Kidney (tissue), 14 donors: ENCODE data around the gene TSPAN11. TPM values are rescaled to one million over a fixed set of nuclear protein-coding genes. Genes with fewer than 3 reads are reported as not detected.

Experiments used
- DNase-seq, 5 donors: peaks; one replicate each; pipeline ENCODE4 v3.0.0-alpha.2; 2013 to 2020
- FAIRE-seq: peaks from 2 replicates; lab custom pipeline; 2012; peaks lifted over from hg19 to GRCh38; lab: Jason Lieb, UNC
- H3K27ac ChIP-seq, 2 donors: one replicate each; pipeline ENCODE4 v1.7.0; 2013; ENCODE audit warnings: low read depth in 2 of 2, low read length in 2 of 2, inconsistent platforms in 1 of 2
- H3K27me3 ChIP-seq: one replicate; pipeline ENCODE4 v1.7.1; 2013; ENCODE audit warnings: low read length, inconsistent platforms; ENCODE audit not compliant: control insufficient read depth, insufficient read depth
- H3K36me3 ChIP-seq, 3 donors: one replicate each; pipeline versions ENCODE4 v1.7.0 to v1.7.1; 2013; ENCODE audit warnings: low read length in 3 of 3, control low read depth in 1 of 3, inconsistent platforms in 1 of 3; ENCODE audit not compliant: insufficient read depth in 3 of 3, control insufficient read depth in 2 of 3
- H3K4me1 ChIP-seq, 3 donors: one replicate each; pipeline versions ENCODE4 v1.7.0 to v1.7.1; 2013; ENCODE audit warnings: low read length in 3 of 3, inconsistent platforms in 1 of 3, low read depth in 1 of 3; ENCODE audit not compliant: control insufficient read depth in 2 of 3, insufficient read depth in 2 of 3
- H3K4me3 ChIP-seq, 3 donors: one replicate each; pipeline versions ENCODE4 v1.7.0 to v1.8.1; 2013; ENCODE audit warnings: low read length in 3 of 3, control low read depth in 1 of 3, inconsistent platforms in 1 of 3
- H3K9ac ChIP-seq, 3 donors: one replicate each; pipeline versions ENCODE4 v1.7.0 to v1.7.1; 2013; ENCODE audit warnings: low read length in 3 of 3, control low read depth in 1 of 3, inconsistent platforms in 1 of 3
- H3K9me3 ChIP-seq, 3 donors: one replicate each; pipeline versions ENCODE4 v1.7.0 to v1.7.1; 2013; ENCODE audit warnings: low read length in 3 of 3, control low read depth in 1 of 3, inconsistent platforms in 1 of 3; ENCODE audit not compliant: control insufficient read depth in 2 of 3, insufficient read depth in 1 of 3
- intact Hi-C: fragments of 100-400 bp; cut with DNase I; formaldehyde crosslinking; loops from one replicate; pipeline ENCODE4 v1.11.1; 2022
- polyA plus RNA-seq: library from polyadenylated mRNA; stranded (reverse); fragments of 350-450 nt; fragmentation: Illumina TruSeq; extraction: RNeasy Lipid Tissue Mini Kit (QIAGEN cat#74804); gene quantifications from one replicate; pipeline ENCODE4 v1.2.3, GENCODE V29; 2014; ENCODE audit warnings: low read depth, low replicate concordance; ENCODE audit not compliant: insufficient read depth
- total RNA-seq: library from RNA; stranded (reverse); fragmentation: NEBNext Ultra II Directional; extraction: Animal tissue kit (Norgen Biotek cat#: 25700); gene quantifications from one replicate; pipeline ENCODE4 v1.2.1, GENCODE V29; 2021
- TF ChIP-seq, protein P1 (sequence below): IDR thresholded peaks from 3 replicates; pipeline ENCODE4 v1.5.1; 2012; ENCODE audit warnings: mild to moderate bottlenecking, moderate library complexity, borderline replicate concordance; ENCODE audit not compliant: insufficient read depth; ENCODE audit errors: extremely low read depth
- donor health status: control.
- donor health status: control.
- donor health status: control.
- donor health status: control.
- donor health status: control.
- donor health status: DM: yes; HTN: yes; CAD: no.
- donor health status: Normal renal cell carcinoma (clear cell type).

TSPAN11 gene
- total and polyA plus RNA-seq, 2 donors from 2014 or later: 1.3 to 7.5 TPM

DNA sequence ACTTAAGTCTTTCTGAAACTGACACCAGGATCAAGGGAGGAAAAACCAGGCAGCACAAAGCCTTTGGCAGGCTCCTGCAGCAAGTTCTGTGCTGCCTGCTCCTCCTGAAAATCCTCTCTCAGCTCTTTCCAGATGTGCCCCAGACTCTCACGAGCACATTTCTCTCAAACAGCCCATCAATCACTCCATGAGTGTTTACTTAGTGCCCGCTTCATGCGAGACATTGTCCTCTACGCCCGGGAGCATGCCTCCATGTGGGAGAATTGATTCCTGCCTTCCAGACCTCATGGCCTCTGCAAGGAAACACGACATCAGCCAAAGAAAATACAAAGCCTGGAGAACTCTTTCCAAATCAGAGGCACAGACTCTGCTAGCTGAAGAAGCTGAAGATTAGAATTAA lies 46.5 kb upstream of the TSPAN11 start:
- intact Hi-C loops: no loop called here
- DNase-seq (peak in 4 of 5 donors; percentile 57 to 76 (median 71)), FAIRE-seq (no peak)
- Histone ChIP-seq H3K36me3 (no peaks in the 10 kb centered on the region), H3K4me1 (no peaks in the 10 kb centered on the region), H3K9ac (no peak overlapping the region), H3K4me3 (no peak overlapping the region), H3K27ac (no peak overlapping the region), H3K27me3 (no peaks in the 10 kb centered on the region), H3K9me3 (no peaks in the 10 kb centered on the region)
- TF ChIP-seq, protein P1, sequence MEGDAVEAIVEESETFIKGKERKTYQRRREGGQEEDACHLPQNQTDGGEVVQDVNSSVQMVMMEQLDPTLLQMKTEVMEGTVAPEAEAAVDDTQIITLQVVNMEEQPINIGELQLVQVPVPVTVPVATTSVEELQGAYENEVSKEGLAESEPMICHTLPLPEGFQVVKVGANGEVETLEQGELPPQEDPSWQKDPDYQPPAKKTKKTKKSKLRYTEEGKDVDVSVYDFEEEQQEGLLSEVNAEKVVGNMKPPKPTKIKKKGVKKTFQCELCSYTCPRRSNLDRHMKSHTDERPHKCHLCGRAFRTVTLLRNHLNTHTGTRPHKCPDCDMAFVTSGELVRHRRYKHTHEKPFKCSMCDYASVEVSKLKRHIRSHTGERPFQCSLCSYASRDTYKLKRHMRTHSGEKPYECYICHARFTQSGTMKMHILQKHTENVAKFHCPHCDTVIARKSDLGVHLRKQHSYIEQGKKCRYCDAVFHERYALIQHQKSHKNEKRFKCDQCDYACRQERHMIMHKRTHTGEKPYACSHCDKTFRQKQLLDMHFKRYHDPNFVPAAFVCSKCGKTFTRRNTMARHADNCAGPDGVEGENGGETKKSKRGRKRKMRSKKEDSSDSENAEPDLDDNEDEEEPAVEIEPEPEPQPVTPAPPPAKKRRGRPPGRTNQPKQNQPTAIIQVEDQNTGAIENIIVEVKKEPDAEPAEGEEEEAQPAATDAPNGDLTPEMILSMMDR: no peak

DNA sequence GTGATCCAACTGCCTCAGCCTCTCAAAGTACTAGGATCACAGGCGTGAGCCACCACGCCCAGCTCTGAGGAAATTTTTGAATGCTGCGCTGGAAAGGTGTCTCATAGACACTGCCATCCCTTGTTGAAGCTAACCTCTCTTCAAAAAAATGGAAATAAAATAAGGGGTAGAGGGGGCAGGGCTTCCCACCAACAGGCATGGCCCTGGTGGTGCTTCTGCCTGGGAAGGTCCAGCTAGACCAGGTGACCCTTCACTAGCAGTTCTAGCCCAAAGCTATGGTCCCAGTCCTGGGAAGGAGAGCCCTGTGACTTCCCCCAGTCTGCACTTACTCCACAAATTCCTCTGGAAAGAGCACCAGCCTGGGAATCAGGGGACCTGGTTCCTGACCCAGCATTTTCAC lies 45.7 kb upstream of the TSPAN11 start:
- H3K27ac ChIP-seq: no peak overlapping the region
- no peak overlapping the region for H3K9ac ChIP-seq
- H3K4me3 ChIP-seq: no peak overlapping the region
- TF ChIP-seq, protein P1: no peak
- H3K27me3 ChIP-seq: no peaks in the 10 kb centered on the region
- intact Hi-C loops: no loop called here
- no peaks in the 10 kb centered on the region for H3K36me3 ChIP-seq
- H3K9me3 ChIP-seq: no peaks in the 10 kb centered on the region
- no peak for FAIRE-seq
- DNase-seq: no peak
- no peaks in the 10 kb centered on the region for H3K4me1 ChIP-seq

DNA sequence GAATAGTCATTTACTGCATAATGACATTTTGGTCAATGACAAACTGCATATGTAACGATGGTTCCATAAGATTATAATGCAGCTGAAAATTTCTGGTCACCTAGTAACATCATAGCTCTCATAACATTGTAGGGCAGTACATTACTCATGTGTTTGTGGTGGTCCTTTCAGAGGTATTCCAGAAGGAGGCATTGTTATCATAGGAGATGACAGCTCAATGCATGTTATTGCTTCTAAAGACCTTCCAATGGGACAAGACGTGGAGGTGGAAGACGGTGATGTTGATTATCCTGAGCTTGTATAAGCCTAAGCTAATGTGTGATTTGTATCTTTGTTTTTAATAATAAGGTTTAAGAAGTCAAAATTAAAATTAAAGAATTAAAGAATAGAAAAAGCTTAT lies 43.8 kb upstream of the TSPAN11 start:
- DNase-seq (no peak), FAIRE-seq (no peak)
- TF ChIP-seq, protein P1: peak; percentile 3

DNA sequence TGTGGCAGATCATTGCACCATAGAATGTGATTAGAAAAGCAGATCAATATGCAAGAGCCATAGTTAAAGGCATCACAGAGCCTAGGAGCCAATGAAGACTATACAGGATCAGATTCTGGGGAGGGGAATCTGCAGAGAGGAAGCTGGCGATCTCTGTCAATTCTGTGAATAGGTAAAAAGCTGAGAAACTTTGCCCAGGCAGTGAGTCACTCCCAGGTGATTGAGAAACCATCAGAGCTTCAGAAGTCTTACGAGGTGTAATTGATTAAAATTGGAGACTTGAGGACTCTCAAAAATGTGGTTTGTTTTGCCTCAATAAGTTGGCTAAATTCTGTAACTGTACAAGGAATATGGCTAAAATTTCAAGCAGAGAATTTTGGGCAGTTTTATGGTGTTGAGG lies 41.7 kb upstream of the TSPAN11 start:
- Histone ChIP-seq H3K36me3 (no peaks in the 10 kb centered on the region), H3K9ac (no peak overlapping the region), H3K27ac (no peak overlapping the region), H3K4me1 (no peaks in the 10 kb centered on the region), H3K27me3 (no peaks in the 10 kb centered on the region), H3K9me3 (peaks cover 0 to 19% (median 0%) of the 10 kb centered on the region in 3 donors), H3K4me3 (no peak overlapping the region)
- FAIRE-seq: no peak
- TF ChIP-seq, protein P1: no peak
- DNase-seq: no peak
- intact Hi-C loops: no loop called here

More for the DNA sequence above, 43.8 kb upstream of the TSPAN11 start:
- no peaks in the 10 kb centered on the region for H3K36me3 ChIP-seq
- H3K27me3 ChIP-seq: no peaks in the 10 kb centered on the region
- no peak overlapping the region for H3K9ac ChIP-seq
- peaks cover 0 to 17% (median 0%) of the 10 kb centered on the region in 3 donors for H3K9me3 ChIP-seq
- H3K4me1 ChIP-seq: no peaks in the 10 kb centered on the region
- no peak overlapping the region for H3K27ac ChIP-seq
- H3K4me3 ChIP-seq: no peak overlapping the region
- intact Hi-C loops: no loop called here
